DMS114 treated with DMSO at 0.1 percent for 48 hours (cell line): ENCODE measurements around the gene PLXNA2.

Experiments
- DNase-seq: peaks from one replicate; lab custom pipeline; 2025; ENCODE audit not compliant: unreplicated experiment; lab: John Stamatoyannopoulos, UW

PLXNA2 gene

DNA sequence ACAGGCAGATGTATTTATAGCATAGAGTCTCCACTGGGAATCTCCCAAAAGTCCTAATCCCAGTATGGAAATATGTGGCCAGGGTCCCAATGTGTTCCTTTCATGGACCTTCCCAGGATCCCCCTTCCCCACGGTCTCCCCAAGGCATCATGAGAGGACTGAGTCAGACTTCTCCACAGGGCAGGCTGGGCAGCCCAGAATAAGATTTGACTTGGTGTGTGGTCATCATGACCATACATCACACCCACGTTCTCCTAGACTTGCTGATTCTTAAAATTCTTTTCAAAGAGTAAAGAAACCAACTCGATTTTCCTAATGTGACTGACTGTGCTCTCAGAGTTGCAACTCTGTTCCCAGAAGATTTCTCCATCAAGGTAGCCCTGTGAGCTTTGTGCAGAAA lies 239.3 kb downstream of the PLXNA2 start:
- DNase-seq: no peak

DNA sequence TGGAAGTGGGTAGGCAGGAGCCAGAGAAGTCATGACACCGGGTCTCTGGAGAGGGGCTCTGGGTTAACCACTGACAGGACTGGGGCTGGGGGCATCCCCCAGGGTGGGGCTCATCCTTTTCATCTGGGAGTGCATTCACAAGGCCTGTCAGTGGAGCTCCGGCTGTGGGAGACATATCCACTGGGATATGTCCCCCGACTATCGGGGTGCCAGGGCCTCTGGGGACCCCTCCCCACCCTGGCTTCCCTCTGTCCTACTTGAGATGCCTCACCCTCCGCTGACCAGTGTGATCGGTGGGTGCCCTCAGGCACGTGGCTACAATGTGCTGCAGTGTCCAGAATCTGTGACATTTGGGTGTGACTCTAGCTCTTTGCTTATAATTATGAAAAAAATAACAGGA lies 240.9 kb downstream of the PLXNA2 start:
- DNase-seq: no peak

DNA sequence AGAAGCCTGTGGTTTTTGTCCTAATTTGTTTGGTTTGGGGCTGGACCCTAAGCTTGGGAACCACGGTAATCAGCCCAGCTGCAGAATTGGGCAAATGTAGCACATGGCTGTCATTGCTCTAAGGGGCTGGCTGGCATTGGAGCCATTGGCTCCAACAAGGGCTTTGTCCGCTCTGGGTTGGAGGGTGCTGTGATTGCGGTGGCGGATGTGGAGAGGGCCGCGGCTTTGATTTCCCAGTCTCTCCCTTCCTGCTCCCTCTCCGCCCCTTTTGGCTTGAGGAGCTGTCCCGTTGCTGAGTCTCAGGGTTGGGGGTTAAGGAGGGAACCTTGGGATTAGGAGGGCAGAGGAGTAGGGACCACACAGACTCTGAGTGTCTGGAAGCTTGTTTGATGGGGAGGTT lies 241.5 kb downstream of the PLXNA2 start:
- no peak for DNase-seq

DNA sequence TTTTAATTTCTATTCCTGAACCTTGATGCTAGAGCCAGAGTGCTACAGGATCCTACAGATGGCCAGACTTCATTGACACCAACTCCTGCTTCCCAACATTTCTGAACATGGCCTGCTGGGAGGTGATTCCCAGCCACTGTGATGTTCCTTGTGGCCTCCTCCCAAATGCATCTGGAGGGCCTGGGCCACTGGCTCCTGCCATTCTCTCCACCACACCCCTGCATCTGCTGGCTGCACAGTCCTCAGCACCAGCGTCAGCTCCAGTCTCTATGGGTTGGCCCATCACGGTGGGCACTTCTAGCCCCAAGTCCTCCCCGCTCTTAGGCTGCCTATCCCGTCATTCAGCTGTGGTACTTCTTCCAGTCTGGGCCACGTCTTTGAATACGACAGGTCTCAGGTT lies 242.1 kb downstream of the PLXNA2 start:
- no peak for DNase-seq

DNA sequence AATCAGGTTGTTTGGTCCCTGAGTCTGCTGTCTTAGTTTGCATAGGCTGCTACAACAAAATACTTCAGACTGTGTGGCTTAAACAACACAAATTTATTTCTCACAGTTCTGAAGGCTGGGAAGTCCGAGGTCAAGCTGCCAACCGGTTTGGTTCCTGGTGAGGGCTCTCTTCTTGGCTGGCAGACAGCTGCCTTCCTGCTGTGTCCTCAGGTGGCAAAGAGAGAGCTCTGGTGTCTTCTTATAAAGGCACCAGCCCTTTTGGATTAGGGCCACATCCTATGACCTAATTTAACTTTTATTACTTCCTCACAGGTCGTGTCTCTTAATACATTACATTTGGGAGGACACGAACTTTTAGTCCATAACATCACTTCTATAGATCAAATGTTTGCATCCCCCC lies 243.7 kb downstream of the PLXNA2 start:
- no peak for DNase-seq

DNA sequence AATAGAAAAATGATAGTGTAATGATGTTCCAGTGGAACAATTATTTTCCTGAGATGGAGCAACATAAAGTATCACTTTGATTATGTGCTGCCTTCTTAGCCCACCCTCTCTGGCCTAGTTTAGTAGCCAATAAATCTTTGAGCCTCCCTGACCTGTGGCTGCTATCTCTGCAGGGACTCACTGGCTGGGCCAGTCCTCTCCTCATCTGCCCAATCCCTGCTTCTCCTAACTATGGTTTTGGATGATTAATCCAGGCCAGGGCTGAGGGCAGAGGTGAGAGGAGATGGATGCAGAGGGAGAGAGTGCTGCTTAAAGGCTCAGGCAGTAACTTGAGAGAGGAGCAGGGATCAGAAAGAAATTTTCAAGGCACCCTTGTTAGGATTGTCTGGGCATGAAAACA lies 244.2 kb downstream of the PLXNA2 start:
- DNase-seq: no peak

DNA sequence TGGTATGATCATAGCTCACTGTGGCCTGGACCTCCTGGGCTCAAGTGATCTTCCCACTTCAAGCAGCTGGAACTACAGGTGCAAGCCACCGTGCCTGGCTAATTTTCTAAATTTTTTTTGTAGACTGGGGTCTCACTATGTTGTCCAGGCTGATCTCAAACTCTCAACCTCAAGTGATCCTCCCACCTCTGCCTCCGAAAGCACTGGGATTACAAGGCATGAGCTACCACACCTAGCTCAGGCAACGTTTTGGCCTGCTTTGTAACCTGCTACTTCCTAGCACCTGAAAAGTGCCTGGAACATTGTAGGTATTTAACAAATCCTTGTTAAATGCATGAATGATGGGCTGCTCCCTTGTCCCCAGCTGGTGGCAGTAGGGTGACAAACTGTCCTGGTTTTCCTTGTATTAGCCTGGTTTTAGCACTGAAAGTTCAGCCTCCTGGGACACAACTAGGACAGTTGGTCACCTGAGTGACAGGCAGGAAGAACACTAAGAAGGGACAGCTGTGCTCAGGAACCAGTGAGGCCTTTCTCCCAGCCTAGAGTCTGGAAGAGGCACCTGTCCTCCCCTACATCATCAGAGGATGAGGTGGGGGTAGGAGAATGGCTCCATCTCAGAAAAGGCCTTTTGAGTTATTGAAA lies 244.8 kb downstream of the PLXNA2 start:
- no peak for DNase-seq

DNA sequence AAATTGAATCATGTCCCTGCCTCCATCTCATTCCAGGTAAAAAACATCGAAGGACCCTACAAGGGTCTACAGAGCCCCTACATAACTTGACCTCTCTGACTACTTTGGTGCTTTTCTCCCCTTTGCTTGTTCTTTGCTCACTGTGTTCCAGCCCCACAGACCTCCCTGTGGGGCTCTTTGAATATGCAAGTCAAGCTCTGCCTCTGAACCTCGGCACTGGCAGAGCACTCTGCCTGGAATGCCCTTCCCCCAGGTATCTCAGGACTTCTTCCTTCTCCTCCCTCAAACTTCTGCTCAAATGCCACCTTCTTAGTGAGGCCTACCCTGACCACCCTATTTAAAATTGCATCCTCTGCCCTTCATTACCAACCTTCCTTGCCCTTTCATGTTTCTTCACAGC lies 245.5 kb downstream of the PLXNA2 start:
- no peak for DNase-seq

DNA sequence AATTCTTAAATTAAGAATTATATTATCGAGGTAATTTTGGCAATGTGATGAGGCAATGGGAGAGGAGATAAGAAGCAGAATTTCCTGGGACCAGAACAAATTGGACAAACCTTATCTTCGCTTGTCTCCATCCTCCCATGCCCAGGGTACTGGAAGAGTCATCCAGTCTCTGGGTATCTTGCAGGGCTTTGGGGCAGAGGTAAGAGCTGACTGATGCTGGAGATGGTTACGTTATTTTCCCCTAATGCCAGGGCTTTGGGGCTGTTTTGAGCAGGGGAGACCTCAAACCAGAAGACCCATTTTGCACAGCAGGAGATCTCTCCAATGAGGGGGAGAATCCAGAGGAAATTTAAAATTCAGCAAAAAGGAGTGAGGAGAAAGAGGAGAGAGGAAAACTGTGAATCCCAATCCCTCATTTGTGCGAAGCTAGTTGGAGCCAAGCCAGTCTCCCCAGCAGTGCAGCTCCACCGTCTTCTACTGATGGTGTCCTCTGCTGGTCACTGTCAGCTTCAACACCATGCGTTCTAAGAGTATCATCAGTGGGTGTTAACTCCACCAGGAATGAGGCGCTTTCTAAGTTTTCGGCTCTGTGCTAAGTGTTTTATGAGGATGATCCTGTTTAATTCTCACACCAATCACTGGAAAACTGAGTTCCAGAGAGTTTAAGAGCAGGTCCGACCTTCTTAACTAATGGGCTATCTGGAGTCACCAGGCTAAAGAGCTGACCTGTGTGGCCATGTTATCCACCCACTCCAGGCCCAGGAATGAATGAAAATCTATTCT lies 246.5 kb downstream of the PLXNA2 start:
- peak; percentile 22 for DNase-seq

DNA sequence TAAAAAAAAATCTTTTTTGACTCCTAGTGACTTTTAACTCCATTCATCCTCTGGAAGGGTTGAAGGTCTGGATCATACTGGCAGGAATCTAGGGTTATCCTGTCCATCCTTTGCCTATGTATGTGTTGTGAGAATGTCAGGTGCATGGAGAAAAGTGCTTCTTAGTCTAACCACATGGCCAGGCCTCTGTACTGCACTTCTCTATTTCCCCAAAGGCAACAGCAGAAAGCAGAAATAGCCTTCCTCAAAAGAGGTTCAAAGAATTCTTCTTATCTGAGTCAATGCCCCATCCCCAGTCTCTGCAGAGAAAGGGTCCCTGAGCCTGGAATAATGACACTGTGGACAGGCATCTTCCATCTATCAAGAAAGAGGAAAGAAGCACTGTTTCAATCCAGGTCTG lies 247.5 kb downstream of the PLXNA2 start:
- no peak for DNase-seq

DNA sequence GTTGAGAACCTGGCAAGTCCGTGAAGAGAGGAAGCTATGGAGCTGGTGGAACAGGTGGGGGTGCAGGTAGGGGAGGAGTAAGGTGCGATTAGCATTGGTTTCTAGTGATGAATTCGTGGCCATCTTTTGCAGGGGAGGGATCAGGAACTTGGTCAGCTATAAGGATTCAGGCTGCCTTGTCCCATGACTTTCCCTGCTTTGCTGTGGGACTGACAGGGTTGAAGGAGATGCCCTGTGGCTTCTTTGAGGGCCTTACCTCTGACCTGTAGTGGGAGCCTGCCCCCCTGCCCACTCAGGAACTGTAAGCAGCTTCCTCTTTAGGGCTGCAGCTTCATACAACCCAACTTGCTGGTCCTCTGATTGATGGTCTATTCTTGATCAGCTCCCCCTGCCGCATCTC lies 248.6 kb downstream of the PLXNA2 start:
- DNase-seq: no peak

DNA sequence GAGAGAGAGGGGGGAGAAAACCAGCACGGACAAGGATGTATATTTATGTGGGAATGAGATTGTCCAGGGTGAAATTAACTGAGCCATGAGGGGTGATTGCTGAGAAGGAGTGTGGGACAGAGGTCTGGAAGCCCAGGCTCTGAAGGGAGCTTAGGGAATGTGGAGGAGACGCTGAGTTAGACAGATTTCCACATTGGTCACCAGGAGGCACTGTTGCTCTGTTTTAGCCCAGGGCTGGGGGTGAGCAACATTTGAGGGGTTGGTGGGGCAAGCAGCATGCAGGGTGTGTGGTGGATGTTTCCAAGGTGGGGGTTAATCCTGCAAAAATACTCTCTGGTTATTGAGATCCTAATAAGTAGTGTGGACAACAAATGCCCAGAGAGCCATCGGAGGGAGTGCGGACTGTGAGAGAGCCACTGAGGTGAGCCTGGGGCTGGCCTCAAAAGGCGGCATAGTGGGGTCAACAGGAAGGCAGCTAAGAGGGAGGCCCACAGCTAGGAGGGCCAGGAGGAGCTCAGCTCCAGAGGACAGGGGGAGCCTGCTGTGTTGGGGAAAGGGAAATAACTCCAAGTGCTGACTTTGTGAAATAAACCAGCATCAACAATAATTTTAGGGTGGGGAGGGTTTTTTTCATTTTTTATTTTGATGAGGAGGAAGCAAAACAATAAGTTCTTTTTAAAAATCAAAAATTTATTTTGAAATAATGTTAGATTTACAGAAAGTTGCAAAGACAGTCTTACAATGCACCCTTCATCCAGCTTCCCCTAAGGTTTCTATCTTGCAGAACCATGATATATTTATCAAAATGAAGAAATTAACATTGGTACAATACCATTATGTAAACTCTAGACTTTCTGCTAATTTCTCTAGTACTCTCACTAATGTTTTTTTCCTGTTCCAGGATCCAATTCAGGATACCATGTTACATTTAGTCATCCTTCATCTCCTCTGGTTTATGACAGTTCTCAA lies 250.4 kb downstream of the PLXNA2 start:
- no peak for DNase-seq

DNA sequence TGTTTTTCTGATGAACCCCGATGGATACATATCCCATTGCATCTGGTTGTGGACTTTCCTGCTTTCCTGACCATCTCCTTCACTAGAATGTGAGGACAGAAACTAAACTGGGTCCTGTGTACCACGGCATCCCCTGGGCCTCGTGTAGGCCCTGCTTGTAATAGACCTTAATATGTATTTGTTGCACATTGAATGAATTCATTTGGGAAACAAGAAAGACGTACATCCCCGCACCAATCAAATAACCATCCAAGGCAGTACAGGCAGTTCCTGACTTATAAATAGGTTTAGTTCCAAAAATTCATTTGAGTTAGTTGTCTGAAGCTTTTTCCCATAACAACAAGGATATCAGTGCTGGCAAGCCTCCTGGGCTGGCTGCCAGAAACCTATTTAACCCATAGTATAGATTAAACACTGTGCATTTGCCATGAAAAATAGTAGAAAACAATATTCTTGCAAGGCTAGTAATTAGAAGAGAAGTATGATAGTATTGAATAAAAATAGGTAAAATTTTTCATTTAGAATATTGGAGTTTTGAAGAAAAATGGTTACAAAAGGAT lies 251.4 kb downstream of the PLXNA2 start:
- no peak for DNase-seq

DNA sequence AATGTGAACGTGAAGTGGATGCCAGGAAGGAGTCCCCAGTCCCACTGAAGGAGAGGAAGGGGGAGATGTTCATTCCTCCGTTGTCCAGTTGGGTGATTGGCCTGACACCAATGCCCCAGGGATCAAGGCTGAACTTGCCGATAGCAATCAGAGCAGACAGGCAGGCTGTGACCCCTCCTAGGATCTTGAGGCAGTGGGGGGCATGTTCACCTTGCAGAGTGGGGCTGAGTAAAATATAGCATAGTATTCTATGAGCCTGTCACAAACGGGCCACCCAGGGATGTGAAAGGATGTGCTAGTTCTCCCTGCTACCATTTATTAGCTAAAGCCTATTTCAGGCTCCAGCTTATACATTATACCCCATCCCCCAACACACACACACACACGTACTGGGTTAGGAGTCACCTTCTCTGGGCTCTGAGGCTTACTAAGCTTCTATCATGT lies 252.6 kb downstream of the PLXNA2 start:
- DNase-seq: no peak

DNA sequence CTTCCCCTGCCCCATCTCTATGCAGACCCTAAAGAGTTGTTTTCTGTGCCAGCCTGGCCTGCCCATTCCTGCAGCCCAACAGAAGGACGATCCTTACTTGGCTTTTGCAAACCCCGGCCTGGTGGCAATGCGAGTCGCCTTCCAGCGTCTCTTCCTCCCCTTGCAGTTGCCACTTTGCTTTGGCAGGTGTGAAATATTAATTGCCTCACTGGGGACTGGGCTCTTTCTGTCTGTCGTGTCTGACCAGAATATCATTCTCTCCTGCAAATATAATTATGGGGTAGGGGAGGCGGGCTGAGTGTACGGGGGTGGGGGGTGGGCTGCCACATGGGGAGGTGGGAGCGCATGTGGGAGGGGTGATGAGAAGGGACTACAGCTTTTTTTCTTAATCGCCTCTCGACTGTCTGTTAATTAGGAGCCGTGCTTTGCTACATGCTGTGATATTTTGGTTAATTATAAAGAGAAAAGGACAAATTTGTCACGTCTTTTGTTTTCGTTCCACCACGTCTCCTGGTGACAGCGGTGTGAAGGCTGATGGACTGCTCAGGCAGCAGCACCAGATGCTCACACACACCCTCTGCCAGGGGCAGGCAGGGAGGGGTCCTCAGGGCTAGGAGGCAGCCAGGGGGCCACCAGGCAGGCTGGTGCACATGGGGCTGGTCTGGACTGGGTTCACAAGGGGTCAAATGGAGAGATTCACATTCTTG lies 253.2 kb downstream of the PLXNA2 start:
- no peak for DNase-seq

DNA sequence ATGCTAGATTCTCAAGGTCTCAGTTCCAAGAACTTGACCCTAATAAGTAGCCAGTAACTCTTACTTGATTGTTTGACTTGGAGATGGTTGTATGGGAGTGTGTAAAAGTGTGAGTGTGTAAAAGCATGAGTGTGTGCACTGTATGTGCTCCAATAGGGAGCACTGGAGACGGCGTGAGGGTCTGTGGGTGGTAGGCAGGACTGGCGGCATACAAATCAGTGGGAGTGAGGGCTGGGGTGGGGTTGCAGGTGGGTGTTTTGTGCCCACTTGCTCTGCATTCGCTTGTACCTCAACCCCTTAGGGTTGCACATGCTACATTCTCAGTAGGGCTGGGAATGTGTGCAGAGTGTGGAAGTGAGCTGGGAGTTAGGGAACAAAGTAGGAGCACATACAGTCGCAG lies 253.7 kb downstream of the PLXNA2 start:
- DNase-seq: no peak

DNA sequence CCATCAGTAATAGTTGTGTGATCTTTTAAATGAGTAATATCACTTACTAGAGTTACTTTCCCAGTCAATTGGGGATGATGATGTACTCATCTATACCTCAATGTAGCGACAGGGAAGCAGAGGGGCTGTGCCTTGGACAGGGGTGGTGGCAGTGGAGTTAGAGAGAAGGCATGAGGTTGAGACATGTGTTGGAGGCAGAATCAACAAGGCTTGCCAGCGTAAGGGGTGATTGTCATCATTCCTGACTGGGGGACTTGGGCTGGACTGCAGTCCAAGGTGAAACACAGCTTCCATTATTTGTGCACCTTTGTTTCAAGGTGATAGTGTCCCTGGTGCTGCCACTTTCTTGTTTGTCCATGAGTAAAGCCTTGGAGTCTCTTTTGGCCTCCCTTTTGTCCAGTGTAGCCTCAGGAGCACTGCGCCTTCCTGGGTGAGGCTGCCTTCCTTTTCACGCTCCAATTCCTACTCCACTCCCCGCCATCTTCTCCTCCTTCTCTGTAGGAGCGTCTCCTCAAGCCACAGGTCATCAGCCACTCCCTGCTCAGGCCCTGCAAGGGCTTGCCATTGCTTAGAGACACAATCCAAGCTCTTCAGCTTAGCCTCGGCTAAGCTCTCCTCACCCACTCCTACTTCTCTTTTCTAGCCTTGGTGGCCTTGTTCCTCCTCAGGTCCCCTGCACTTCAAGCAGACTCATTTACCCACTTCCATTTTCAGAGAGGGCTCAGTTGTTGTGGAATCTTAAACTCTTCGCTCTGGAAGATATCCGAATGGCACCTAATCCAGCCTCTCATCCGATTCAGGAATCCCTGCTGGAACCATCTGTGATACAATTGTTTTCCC lies 255.6 kb downstream of the PLXNA2 start:
- no peak for DNase-seq

DNA sequence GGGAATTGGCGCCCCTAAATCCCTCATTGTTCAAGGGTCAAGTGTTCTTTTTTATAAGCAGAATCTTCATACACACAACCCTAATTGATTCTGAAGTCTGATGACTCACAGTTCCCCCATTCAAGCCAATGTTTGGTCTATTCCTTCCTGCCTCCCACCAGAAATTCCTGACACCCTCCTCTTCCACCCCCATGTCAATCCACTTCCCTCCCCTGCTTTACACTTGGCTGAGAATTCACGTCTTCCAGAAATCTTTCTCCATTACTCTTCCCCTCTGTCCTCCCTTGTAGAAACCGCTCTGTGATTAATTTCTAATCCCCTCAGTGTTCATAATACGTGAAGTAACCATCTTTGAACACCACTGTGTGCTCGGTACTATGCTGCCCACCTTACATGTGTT lies 257.0 kb downstream of the PLXNA2 start:
- no peak for DNase-seq

DNA sequence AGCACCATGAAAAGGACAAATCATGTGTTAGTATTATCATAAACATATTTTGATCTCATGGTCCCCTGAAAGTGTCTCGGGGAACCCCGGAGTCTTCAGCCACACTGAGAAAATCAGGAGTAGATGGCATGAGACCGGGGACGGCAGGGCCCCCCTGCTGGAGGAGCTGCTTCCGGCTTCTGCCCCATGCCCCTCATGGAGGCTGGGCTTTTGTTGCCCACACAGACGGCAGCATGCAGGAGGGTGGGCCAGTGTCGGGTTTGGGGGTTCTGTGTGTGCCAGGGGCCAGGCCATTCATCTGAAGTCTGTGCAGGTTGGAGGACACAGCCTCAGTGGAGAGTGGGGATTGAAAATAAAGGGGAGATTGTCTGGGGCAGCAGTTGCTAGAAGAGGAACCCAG lies 258.2 kb downstream of the PLXNA2 start:
- no peak for DNase-seq
